ENCODE measurements around the gene MAD1L1. TPM values are rescaled to one million over a fixed set of nuclear protein-coding genes. Genes with fewer than 3 reads are reported as not detected.
"Not testable (repeated sequence)": the region's sequence is repeated elsewhere in the genome, so short reads cannot be mapped to it uniquely, and the experiment has no call there.

Gene MAD1L1
- total RNA-seq, 2 donors from 2014 or later = 59.1 to 61.4 TPM

DNA sequence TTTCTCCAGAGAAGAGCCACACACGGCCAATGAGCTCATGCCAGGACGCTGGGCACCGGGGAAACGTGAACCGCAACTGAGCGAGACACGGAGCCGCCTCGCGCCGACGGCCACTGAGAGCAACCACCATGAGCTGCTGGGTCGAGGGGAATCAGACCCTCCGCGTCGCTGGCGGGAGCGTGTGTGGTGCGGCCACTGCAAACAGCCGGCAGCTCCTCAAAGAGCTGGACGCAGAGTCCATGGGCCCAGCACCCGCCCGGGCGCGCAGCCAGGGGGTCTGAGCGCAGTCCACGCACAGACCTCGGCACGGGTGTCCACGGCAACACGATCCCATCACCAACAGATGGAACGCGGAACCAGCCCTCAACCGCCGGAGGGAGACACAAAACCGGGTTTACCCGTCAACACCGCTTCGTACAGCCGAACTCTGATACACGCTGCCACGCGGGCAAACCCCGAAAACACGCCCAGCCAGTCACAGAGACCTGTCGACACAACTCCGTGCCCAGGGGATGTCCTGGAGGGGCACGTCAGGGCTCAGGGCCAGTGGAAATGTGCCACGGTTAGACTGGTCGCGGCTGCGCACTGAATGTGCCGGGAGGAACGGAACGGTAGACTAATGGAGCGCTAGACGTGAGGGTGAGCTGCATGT, 415.6 kb downstream of the MAD1L1 start:
- TF ChIP-seq CTCF (conservative IDR thresholded peaks at IDR 0.05) = no peak
- no peaks in the 10 kb centered on the region for H3K4me1 Mint-ChIP-seq
- H3K4me3 Mint-ChIP-seq = no peak overlapping the region
- DNase-seq = no peak
- Histone ChIP-seq H3K9me3 (ENCODE audit: control insufficient read depth, low read length) (no peaks in the 10 kb centered on the region), H3K4me3 (ENCODE audit: low read length) (no peak overlapping the region), H3K36me3 (ENCODE audit: control insufficient read depth, insufficient read depth, low read length) (no peaks in the 10 kb centered on the region), H3K9ac (ENCODE audit: extremely low read depth, low read length, poor library complexity, severe bottlenecking) (no peak overlapping the region), H3K4me1 (ENCODE audit: control insufficient read depth, insufficient read depth, low read length) (no peaks in the 10 kb centered on the region), H3K27ac (ENCODE audit: low read depth, low read length) (no peak overlapping the region), H3K27me3 (ENCODE audit: control insufficient read depth, insufficient read depth, low read length, poor library complexity, severe bottlenecking) (no peaks in the 10 kb centered on the region)
- no peak overlapping the region for H3K27ac Mint-ChIP-seq
- H3K9me3 Mint-ChIP-seq = no peaks in the 10 kb centered on the region
- peaks cover 3% of the 10 kb centered on the region for H3K36me3 Mint-ChIP-seq (ENCODE audit: low read depth)
- 96 to 97% methylated on average over 49 to 57 of the region's 57 CpGs for WGBS, 2 experiments (ENCODE audit: insufficient coverage in 1 of 2, insufficient read length in 1 of 2)
- no peaks in the 10 kb centered on the region for H3K27me3 Mint-ChIP-seq (ENCODE audit: insufficient read depth)

- H3K36me3 Mint-ChIP-seq (ENCODE audit: low read depth); DNase-seq; H3K27ac Mint-ChIP-seq; H3K4me1 ChIP-seq (ENCODE audit: control insufficient read depth, insufficient read depth, low read length); H3K27me3 ChIP-seq (ENCODE audit: control insufficient read depth, insufficient read depth, low read length, poor library complexity, severe bottlenecking); H3K4me1 Mint-ChIP-seq; H3K9me3 Mint-ChIP-seq; H3K27me3 Mint-ChIP-seq (ENCODE audit: insufficient read depth); H3K9me3 ChIP-seq (ENCODE audit: control insufficient read depth, low read length); H3K36me3 ChIP-seq (ENCODE audit: control insufficient read depth, insufficient read depth, low read length); H3K4me3 Mint-ChIP-seq; H3K9ac ChIP-seq (ENCODE audit: extremely low read depth, low read length, poor library complexity, severe bottlenecking); H3K4me3 ChIP-seq (ENCODE audit: low read length); H3K27ac ChIP-seq (ENCODE audit: low read depth, low read length): not testable (repeated sequence)
- 92% methylated on average over 7 of the region's 7 CpGs; no CpG with 5 or more reads in 1 of the 2 experiments for WGBS, 2 experiments (ENCODE audit: insufficient coverage in 1 of 2, insufficient read length in 1 of 2)
Measured at GRCh38 chr7:1816451-1816850, 416.3 kb downstream of the MAD1L1 start.

DNA sequence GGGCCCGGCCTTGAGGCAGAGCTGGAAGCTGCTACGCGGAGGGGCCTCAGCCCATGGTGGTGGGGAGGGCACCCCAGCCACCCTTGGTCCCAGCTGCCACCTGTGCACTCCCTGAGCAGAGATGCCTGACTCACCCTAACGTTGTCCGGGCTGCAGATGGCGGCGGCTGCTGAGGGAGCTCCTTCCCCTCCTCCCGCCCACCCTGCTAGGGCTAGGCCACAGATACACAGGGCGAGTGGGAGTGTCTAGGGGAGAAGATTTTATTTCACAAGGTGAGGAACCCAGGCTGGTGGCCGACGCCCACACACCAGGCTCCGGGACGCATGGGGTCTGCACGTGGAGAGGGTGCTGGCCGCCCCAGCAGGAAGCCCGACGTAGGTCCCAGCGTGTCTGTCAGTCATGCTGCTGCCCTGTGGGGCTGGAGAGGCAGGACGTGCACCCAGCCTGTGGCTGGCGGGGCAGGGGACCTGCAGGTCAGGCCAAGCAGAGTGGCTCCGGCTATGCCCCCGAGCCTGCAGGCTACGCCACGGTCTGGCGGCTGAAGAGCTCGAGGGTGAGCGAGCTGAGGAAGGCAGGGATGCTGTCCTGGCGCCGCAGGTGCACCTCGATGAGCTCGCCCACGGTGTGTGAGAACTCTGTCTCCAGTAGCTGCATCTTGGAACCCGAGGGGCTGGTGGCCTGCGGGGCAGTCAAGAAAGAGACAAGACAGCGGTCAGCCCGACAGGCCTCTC, 417.0 kb downstream of the MAD1L1 start:
- not testable (repeated sequence) for H3K9ac ChIP-seq (ENCODE audit: extremely low read depth, low read length, poor library complexity, severe bottlenecking); DNase-seq; H3K27me3 ChIP-seq (ENCODE audit: control insufficient read depth, insufficient read depth, low read length, poor library complexity, severe bottlenecking); H3K4me3 ChIP-seq (ENCODE audit: low read length); H3K36me3 Mint-ChIP-seq (ENCODE audit: low read depth); H3K9me3 Mint-ChIP-seq; H3K4me3 Mint-ChIP-seq; H3K36me3 ChIP-seq (ENCODE audit: control insufficient read depth, insufficient read depth, low read length); H3K9me3 ChIP-seq (ENCODE audit: control insufficient read depth, low read length); H3K4me1 ChIP-seq (ENCODE audit: control insufficient read depth, insufficient read depth, low read length); H3K4me1 Mint-ChIP-seq; H3K27ac Mint-ChIP-seq; H3K27me3 Mint-ChIP-seq (ENCODE audit: insufficient read depth); H3K27ac ChIP-seq (ENCODE audit: low read depth, low read length)
- 93 to 100% methylated on average over 3 to 36 of the region's 36 CpGs for WGBS, 2 experiments (ENCODE audit: insufficient coverage in 1 of 2, insufficient read length in 1 of 2)

DNA sequence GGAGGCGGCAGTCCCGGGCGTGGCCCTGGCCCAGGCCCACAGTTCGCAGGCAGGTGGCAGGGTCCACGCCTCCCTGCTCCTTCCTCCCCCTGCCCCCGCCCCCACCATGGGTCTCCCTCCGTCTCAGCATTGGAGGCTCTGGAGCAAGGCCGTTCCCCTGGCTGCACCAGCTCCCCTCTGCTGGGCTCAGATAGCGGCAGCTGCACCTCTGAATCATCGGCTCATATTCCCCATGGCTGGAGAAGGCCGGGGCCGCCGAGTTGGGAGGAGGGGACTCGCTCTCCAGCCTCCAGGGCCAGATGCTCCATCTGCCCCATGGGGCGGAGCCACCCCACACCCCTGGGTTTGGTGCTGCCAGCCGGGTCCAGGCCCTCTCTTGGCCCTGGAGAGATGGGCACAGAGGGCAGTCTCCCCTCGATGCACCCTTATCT, 417.7 kb downstream of the MAD1L1 start:
- Histone ChIP-seq H3K9me3 (ENCODE audit: control insufficient read depth, low read length) (no peaks in the 10 kb centered on the region), H3K27ac (ENCODE audit: low read depth, low read length) (no peak overlapping the region), H3K4me1 (ENCODE audit: control insufficient read depth, insufficient read depth, low read length) (no peaks in the 10 kb centered on the region), H3K4me3 (ENCODE audit: low read length) (no peak overlapping the region), H3K36me3 (ENCODE audit: control insufficient read depth, insufficient read depth, low read length) (no peaks in the 10 kb centered on the region), H3K27me3 (ENCODE audit: control insufficient read depth, insufficient read depth, low read length, poor library complexity, severe bottlenecking) (no peaks in the 10 kb centered on the region), H3K9ac (ENCODE audit: extremely low read depth, low read length, poor library complexity, severe bottlenecking) (no peak overlapping the region)
- H3K9me3 Mint-ChIP-seq = no peaks in the 10 kb centered on the region
- H3K36me3 Mint-ChIP-seq (ENCODE audit: low read depth) = peaks cover 3% of the 10 kb centered on the region
- H3K27me3 Mint-ChIP-seq (ENCODE audit: insufficient read depth) = no peaks in the 10 kb centered on the region
- no peak overlapping the region for H3K4me3 Mint-ChIP-seq
- TF ChIP-seq CTCF (conservative IDR thresholded peaks at IDR 0.05) = no peak
- no peaks in the 10 kb centered on the region for H3K4me1 Mint-ChIP-seq
- no peak for DNase-seq
- no peak overlapping the region for H3K27ac Mint-ChIP-seq
- WGBS, 2 experiments (ENCODE audit: insufficient coverage in 1 of 2, insufficient read length in 1 of 2) = 92 to 94% methylated on average over 3 to 17 of the region's 17 CpGs

Data from endodermal cell (in vitro differentiated cells).